ENCODE results near the gene FMN1.

Gene FMN1

DNA sequence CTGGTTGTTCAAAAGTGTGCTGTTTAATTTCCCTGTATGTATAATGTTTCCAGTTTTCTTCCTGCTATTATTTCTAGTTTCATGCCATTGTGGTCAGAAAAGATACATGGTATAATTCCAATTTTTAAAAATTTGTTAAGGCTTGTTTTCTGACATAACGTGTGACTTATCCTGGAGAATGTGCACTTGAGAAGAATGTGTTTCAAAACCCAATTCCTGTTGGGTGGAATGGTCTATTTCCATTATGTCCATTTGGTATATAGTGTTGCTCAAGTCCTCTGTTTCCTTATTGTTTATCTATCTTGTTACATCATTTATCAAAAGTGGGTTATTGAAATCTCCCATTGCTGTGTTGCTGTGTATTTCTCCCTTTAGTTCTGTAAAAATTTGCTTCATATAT, 261.3 kb downstream of the FMN1 start:
- peak; percentile 45 for DNase-seq (ENCODE audit: low read depth)
- no peak overlapping the region for H3K4me3 ChIP-seq (ENCODE audit: low read length)
- no peak for TF ChIP-seq CTCF (conservative IDR thresholded peaks at IDR 0.05; ENCODE audit: low read length)

DNA sequence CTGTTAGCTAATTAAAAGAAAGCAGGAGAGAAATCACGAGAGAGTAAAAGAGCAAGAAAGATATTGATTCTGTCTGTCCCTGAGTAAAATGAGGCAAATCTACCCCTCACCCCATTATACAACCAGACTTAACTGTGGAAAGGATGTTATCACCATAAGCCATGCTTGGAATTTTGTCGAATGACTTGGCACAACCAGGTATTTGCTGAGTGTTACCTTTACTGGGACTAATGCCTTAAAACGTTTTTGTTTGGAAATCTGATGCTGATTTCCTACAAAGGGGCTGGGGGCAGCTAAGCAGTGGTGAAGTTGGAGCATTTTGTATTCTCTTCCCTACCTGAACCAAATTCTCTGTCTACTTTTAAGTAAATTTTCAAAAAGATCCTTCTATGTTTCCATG, 265.6 kb downstream of the FMN1 start:
- no peak for TF ChIP-seq CTCF (conservative IDR thresholded peaks at IDR 0.05; ENCODE audit: low read length)
- no peak for DNase-seq (ENCODE audit: low read depth)
- H3K4me3 ChIP-seq (ENCODE audit: low read length): no peak overlapping the region

- TF ChIP-seq CTCF (conservative IDR thresholded peaks at IDR 0.05; ENCODE audit: low read length): no peak
- no peak for DNase-seq (ENCODE audit: low read depth)
These were observed 267.4 kb downstream of the FMN1 start for GRCh38 chr15:32927124-32927523.

GRCh38 chr15:32923176-32923575, 271.3 kb downstream of the FMN1 start:
- no peak overlapping the region for H3K4me3 ChIP-seq (ENCODE audit: low read length)
- peak; percentile 32 for DNase-seq (ENCODE audit: low read depth)
- no peak for TF ChIP-seq CTCF (conservative IDR thresholded peaks at IDR 0.05; ENCODE audit: low read length)

More at GRCh38 chr15:32927124-32927523, 267.4 kb downstream of the FMN1 start:
- H3K4me3 ChIP-seq (ENCODE audit: low read length): no peak overlapping the region

- no peak overlapping the region for H3K4me3 ChIP-seq (ENCODE audit: low read length)
- DNase-seq (ENCODE audit: low read depth): no peak
- no peak for TF ChIP-seq CTCF (conservative IDR thresholded peaks at IDR 0.05; ENCODE audit: low read length)
These were observed 272.0 kb downstream of the FMN1 start for GRCh38 chr15:32922541-32922940.

DNA sequence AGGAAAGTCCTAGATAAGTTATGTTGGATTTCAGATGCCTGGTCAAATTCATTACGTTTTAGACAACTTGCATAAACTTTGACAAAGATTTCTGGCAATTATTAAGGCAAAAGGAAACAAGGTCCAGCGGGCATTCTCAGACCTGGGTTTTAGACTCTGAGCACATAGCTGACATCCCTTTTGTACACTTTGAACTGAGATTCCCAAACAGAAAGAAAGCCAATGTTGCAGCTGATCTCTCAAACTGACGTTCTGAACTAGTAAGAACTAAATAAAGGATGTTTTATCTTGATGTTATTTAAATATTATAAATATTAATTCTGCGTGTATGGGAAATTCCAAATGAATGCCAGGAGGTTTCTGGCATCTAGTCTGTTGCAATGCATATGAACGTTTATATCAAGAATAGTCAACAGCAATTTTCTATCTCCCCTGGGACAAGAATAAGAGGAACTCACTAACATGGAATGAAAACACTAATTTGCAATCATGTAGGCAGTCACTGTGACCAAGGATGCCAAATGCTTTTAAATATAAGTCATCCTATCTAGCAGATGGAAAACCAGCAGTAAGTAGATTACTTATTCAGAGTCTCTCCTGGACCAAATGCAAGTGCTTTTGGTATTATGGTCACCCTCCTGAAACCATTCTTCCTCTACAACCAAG, 274.6 kb downstream of the FMN1 start:
- peak; percentile 100 for DNase-seq (ENCODE audit: low read depth)

More for the DNA sequence above, 274.6 kb downstream of the FMN1 start:
- H3K4me3 ChIP-seq (ENCODE audit: low read length): no peak overlapping the region
- no peak for TF ChIP-seq CTCF (conservative IDR thresholded peaks at IDR 0.05; ENCODE audit: low read length)
